ENCODE measurements around the gene PKD2. TPM values are rescaled to one million over a fixed set of nuclear protein-coding genes. Genes with fewer than 3 reads are reported as not detected.

Gene PKD2
- polyA plus RNA-seq, 1 of the 3 experiments (the other 2 are of a cell fraction) = 44.6 TPM

GRCh38 chr4:88064410-88064809 lies 57.0 kb downstream of the PKD2 start:
- no peak overlapping the region for H3K4me3 ChIP-seq (ENCODE audit: low read depth in 2 of 2, low read length in 1 of 2)
- CTCF ChIA-PET = interaction anchor here (1.5 kb wide), 1 partner anchor 11 kb away, joined by 3 read pairs; no protein-coding TSS in a partner anchor
- H3K4me1 ChIP-seq (ENCODE audit: control insufficient read depth in 1 of 2, insufficient read depth in 2 of 2, low read depth in 1 of 2, low read length in 1 of 2) = no peaks in the 10 kb centered on the region
- 96% methylated on average over 6 of the region's 6 CpGs for WGBS (ENCODE audit: low lambda C conversion rate)
- H3K36me3 ChIP-seq (replicated peaks in 1 of 2; ENCODE audit: control insufficient read depth in 1 of 2, insufficient read depth in 2 of 2, low read length in 1 of 2) = peaks cover 68 to 75% of the 10 kb centered on the region in 2 experiments
- POLR2A ChIA-PET = no interaction called here
- H3K9ac ChIP-seq = no peak overlapping the region
- H3K9me2 ChIP-seq = no peaks in the 10 kb centered on the region
- H2AFZ ChIP-seq (ENCODE audit: low read depth) = no peak overlapping the region
- no peaks in the 10 kb centered on the region for H3K79me2 ChIP-seq (ENCODE audit: insufficient read depth)
- TF ChIP-seq FOSL2 (IDR thresholded peaks at IDR 0.05; ENCODE audit: borderline replicate concordance, low read depth) (no peak), GABPA (IDR thresholded peaks at IDR 0.05; ENCODE audit: low read depth) (no peak), PBX3 (IDR thresholded peaks at IDR 0.05) (no peak), CHD2 (IDR thresholded peaks at IDR 0.05; ENCODE audit: low read length, partially characterized antibody) (no peak)
- H3K4me2 ChIP-seq = no peak overlapping the region
- no peaks in the 10 kb centered on the region for H3K27me3 ChIP-seq (ENCODE audit: insufficient read depth)
- peaks cover 4% of the 10 kb centered on the region; the same call in 1 of the 2 replicates for H3K9me3 ChIP-seq
- no peak for DNase-seq
- no peaks in the 10 kb centered on the region for H3F3A ChIP-seq (replicated peaks; ENCODE audit: insufficient read depth)
- no peak overlapping the region for H3K27ac ChIP-seq (ENCODE audit: low read depth in 2 of 2, low read length in 1 of 2)
- H4K20me1 ChIP-seq (ENCODE audit: insufficient read depth) = no peaks in the 10 kb centered on the region

DNA sequence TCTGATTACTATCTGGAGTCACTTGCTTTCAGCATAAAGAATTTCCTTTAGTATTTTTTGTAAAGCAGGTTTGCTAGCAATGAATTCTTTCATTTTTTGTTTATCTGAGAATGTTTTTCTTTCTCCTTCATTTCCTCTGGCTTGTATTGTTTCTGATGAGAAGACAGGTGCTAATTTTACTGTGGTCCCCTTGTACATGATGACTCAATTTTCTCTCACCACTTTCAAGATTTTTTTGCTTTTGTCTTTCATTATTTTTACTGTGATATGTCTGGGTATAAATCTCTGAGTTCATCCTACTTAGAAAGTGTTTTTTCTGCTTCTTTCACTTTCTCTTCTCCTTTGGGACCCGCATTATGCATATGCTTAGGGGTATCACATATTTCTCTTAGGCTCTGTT lies 62.6 kb downstream of the PKD2 start:
- Histone ChIP-seq H2AFZ (ENCODE audit: low read depth) (no peak overlapping the region), H4K20me1 (ENCODE audit: insufficient read depth) (no peaks in the 10 kb centered on the region), H3K4me1 (ENCODE audit: control insufficient read depth in 1 of 2, insufficient read depth in 2 of 2, low read depth in 1 of 2, low read length in 1 of 2) (no peaks in the 10 kb centered on the region), H3K36me3 (replicated peaks in 1 of 2; ENCODE audit: control insufficient read depth in 1 of 2, insufficient read depth in 2 of 2, low read length in 1 of 2) (peaks cover 55 to 92% of the 10 kb centered on the region in 2 experiments), H3K9ac (no peak overlapping the region), H3F3A (replicated peaks; ENCODE audit: insufficient read depth) (no peaks in the 10 kb centered on the region), H3K79me2 (ENCODE audit: insufficient read depth) (no peaks in the 10 kb centered on the region), H3K9me3 (peaks cover 4% of the 10 kb centered on the region; the same call in 1 of the 2 replicates), H3K27me3 (ENCODE audit: insufficient read depth) (no peaks in the 10 kb centered on the region), H3K9me2 (no peaks in the 10 kb centered on the region), H3K4me3 (ENCODE audit: low read depth in 2 of 2, low read length in 1 of 2) (no peak overlapping the region), H3K27ac (ENCODE audit: low read depth in 2 of 2, low read length in 1 of 2) (no peak overlapping the region), H3K4me2 (no peak overlapping the region)
- ChIA-PET CTCF (no interaction called here), POLR2A (no interaction called here)
- TF ChIP-seq RAD21 (IDR thresholded peaks at IDR 0.05; ENCODE audit: low read length) = no peak
- TF ChIP-seq RFX5 (IDR thresholded peaks at IDR 0.05; ENCODE audit: low read length) = no peak
- TF ChIP-seq TEAD4 (IDR thresholded peaks at IDR 0.05; ENCODE audit: borderline replicate concordance, insufficient read depth) = no peak
- TF ChIP-seq FOXJ3 (CRISPR knock-in tag; IDR thresholded peaks at IDR 0.05) = no peak
- no peak for TF ChIP-seq MXI1 (IDR thresholded peaks at IDR 0.05; ENCODE audit: low read depth, low read length)
- TF ChIP-seq SMC3 (IDR thresholded peaks at IDR 0.05; ENCODE audit: low read depth, low read length) = no peak
- TF ChIP-seq ELF1 (IDR thresholded peaks at IDR 0.05) = no peak
- TF ChIP-seq REST (IDR thresholded peaks at IDR 0.05; ENCODE audit: low read depth, low read length) = no peak
- TF ChIP-seq, protein P1, sequence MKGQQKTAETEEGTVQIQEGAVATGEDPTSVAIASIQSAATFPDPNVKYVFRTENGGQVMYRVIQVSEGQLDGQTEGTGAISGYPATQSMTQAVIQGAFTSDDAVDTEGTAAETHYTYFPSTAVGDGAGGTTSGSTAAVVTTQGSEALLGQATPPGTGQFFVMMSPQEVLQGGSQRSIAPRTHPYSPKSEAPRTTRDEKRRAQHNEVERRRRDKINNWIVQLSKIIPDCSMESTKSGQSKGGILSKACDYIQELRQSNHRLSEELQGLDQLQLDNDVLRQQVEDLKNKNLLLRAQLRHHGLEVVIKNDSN (IDR thresholded peaks at IDR 0.05; ENCODE audit: borderline replicate concordance, low read depth) = no peak
- no peak for TF ChIP-seq ZBTB33 (IDR thresholded peaks at IDR 0.05; ENCODE audit: borderline replicate concordance, low read depth)
- TF ChIP-seq USF2 (IDR thresholded peaks at IDR 0.05; ENCODE audit: borderline replicate concordance, low read depth, low read length) = no peak
- no peak for TF ChIP-seq MEF2A (IDR thresholded peaks at IDR 0.05; ENCODE audit: borderline replicate concordance, low read depth)
- no peak for TF ChIP-seq FOSL2 (IDR thresholded peaks at IDR 0.05; ENCODE audit: borderline replicate concordance, low read depth)
- no peak for TF ChIP-seq JUND (IDR thresholded peaks at IDR 0.05)
- no peak for TF ChIP-seq CHD2 (IDR thresholded peaks at IDR 0.05; ENCODE audit: low read length, partially characterized antibody)
- TF ChIP-seq FOXM1 (IDR thresholded peaks at IDR 0.05; ENCODE audit: low read depth) = no peak
- no peak for TF ChIP-seq NRF1 (IDR thresholded peaks at IDR 0.05; ENCODE audit: low read depth, low read length)
- no peak for TF ChIP-seq EP300 (IDR thresholded peaks at IDR 0.05; ENCODE audit: borderline replicate concordance in 1 of 2, low read depth in 1 of 2, low read length in 1 of 2)
- DNase-seq = no peak
- WGBS (ENCODE audit: low lambda C conversion rate) = 92% methylated on average over 1 of the region's 1 CpG

All from SK-N-SH (cell line).